ENCODE data around the gene NUP133.
"Not testable (repeated sequence)": the region's sequence is repeated elsewhere in the genome, so short reads cannot be mapped to it uniquely, and the experiment has no call there.

The NUP133 gene

DNA sequence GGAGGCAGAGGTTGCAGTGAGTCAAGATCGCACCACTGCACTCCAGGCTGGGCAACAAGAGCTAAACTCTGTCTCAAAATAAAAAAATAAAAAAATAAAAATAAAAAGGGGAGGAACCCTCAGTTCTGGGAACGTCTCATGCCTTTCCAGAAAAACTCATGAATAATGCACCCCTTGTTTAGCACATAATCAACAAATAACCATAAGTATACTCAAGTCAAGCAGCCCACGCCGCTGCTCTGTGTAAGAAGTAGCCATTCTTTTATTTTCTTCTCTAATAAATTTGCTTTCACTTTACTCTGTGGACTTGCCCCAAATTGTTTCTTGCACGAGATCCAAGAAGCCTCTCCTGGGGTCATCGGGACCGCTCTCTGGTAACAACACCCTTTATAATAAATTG is 59.8 kb downstream of the NUP133 start:
- no peak for DNase-seq

DNA sequence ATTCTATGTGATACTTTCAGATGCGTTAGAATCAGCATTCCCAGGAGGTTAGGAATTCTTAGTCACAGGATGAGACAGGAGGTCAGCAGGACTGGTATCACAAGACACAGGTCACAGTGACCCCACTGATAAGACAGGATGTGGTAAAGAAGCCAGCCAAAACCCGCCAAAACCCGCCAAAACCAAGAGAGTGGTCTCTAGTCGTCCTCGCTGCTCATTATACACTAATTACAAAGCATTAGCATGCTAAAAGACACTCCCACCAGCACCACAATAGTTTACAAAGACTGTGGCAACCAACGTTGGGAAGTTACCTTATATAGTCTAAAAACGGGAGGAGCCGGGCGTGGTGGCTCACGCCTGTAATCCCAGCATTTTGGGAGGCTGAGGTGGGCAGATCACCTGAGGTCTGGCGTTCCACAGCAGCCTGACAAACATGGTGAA is 60.3 kb downstream of the NUP133 start:
- DNase-seq: no peak

DNA sequence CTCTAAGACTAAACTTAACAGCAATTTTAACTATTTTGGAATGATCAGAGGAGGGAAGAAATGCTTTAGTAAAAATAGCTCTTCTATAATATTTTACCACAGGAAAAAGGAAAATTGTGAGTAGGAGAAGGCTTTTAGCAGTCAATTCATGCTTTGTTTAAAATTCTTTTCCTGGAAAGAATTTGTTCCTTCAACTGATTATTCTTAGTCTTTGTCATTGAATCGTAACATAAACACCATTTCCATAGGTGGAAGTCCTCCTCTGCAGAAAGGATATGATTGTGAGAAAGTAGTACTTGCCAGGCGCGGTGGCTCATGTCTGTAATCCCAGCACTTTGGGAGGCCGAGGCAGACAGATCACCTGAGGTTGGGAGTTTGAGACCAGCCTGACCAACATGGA is 62.3 kb downstream of the NUP133 start:
- no peak for DNase-seq

DNA sequence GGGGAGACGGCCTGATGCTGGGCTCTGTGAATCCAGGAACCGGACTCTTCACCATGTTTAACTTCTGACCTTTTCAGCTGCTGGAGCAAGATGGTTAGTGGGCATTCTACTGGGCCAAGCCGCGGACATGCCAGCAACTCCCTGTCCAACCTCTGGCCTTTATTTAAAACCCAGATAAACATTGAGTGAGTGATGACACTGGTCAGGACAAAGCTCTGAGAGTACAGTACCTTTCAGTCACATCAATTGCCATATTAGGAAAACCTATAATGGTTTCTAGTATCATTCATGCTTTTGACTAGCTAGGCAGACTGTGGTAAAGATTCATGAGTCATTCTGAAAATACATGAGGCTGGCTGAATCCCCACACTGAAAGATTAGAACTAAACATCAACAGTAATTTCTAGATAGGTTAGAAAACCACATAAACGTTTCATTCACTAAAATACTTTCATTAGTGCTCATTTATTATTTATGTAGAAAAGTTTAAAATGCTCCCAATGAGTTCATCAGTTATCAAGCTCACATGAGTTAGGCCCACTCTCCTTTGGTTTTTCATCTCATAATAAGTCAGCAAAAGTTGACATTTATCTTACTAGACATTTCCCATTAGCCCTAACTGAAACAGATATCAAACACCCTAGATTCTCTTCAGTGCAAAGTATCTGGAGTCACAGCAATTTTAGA is 67.1 kb downstream of the NUP133 start:
- DNase-seq: no peak

DNA sequence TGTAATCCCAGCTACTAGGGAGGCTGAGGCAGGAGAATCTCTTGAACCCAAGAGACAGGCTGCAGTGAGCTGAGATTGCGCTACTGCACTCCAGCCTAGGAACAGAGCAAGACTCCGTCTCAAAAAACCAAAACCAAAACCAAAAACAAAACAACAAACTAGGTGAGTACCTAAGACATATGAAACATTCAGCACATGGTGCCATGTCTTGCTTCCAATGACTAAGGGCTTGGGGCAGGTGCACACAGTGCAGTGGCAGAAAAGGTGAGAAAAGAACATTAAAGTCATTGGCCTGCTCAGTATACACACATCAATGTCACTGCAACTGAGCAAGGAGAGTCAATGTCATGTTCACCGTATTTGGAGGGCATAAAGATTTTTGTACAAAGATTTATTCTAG is 70.1 kb downstream of the NUP133 start:
- DNase-seq: no peak

DNA sequence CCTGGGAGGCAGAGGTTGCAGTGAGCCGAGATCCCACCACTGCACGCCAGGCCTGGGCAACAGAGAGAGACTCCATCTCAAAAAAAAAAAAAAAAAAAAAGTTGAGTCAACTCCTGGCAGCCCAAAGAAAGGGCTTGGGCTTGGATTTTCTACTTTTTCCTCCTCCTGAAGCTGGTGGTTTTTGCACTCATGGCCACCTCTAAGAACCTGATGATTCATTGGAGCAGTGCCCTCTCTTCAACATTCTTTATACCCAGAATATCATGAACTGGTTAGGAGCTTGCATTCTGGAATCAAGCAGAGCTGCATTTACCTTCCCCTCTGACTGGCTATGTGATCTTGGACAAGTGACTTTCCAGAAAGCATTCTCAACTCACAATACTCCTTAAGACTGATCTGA is 70.7 kb downstream of the NUP133 start:
- no peak for DNase-seq

DNA sequence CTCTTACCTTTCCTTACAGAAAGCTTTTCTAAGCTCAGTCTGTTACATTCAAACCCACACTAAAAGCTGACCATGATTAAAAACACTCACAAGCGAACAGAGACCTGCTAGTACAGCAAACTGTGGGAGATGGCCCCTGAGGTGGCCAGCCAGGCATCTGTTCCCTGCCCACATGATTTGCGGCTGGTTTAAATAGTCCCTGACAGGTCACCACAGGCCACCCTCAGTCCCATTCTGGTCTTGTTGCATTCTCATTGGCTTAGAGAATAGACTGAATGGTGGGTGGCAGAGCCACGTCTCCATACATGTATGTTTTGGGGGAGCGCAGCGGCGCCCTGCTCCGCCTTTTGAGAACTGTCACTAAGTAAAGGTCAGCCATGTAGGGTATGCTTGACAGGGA is 71.9 kb downstream of the NUP133 start:
- no peak for DNase-seq

DNA sequence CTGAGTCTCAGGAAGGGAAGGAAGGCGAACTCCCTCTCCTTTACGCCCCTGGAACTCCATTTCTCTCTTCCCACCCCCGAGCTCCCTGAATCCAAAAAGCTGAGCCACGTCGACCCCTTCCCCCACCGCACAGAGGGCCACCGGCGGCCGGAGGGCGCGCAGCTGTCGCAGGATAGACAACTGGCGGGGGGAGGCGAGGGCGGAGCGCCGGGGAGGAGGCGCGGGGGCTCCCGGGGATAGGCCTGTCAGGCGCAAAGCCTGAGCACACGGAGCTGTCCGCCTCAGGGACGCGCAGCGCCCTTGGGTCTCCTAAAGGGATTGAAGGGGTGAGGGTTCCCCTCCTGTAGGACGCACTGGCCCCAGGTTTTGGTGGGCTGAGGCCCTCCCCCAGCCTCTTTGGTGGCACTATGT is 73.5 kb downstream of the NUP133 start:
- DNase-seq: peak in 1 of 2 experiments; percentile 53

DNA sequence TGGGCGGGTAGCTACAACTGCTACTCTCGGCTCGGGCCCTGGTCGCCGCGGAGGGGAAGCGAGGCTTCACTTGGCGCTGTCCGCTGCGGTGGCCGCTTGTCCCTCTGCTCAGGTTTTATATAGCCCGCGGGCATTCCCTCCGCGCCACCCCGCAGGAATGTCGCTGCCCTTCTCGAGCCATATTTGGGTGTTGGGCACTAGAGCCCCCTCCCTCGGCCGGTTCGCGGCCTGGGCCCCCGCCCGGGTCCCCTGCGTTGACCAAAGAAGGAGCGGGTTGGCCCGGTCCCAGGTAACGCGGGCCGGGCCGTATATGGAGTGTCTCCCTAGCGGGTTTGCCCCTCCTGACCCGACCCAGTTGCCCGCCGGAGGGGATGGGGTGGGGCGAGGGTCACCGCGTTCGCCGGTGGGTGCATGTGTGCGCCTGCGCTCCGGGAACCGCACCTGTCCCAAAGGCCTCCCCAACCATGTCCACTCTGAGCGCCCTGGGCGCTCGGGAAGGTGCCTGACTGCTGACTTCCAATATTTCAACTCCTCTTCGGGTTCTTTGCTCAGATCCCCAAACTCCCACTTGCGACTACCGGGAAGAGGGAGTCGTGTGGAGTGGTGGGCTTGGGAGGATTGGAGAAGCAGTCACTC is 74.0 kb downstream of the NUP133 start, which contains the start of gene ACTA1:
TSS of gene ACTA1 (minus strand) at position 90 of the 636 bp plus-strand sequence. CDS start 979 bp downstream, outside the sequence.
- peak in 1 of 2 experiments; percentile 19 for DNase-seq

DNA sequence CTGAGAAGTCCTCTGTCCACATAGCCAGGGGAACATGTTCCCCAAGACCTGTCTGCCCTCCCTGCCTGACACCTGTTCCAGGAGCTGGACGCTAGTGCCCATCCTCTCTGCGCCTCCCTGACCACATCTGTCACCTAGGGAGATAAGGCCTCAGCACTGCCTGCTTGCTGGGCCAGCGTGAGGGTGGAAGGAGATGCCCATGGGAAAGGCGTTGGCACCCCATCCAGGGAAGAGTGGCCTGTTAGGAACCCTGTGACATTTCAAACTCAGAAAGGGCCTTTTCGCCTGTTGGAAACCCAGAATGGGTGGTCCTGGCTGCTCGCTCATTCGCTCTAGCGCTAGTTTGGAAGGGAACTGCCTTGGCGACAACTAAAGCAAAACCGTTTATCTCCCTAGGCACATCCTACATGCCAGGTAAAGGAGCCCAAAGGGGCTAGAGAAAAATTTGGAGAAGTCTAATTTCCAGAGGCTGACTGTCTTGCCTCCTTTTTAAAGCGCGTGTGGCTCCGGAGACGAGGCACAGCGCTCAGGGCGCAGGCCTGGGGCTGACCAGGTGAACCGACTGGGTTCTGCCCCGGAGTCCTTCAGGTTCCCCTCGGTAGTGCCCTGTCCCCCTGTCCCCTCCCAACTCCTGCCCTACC is 74.7 kb downstream of the NUP133 start:
- DNase-seq: no peak

DNA sequence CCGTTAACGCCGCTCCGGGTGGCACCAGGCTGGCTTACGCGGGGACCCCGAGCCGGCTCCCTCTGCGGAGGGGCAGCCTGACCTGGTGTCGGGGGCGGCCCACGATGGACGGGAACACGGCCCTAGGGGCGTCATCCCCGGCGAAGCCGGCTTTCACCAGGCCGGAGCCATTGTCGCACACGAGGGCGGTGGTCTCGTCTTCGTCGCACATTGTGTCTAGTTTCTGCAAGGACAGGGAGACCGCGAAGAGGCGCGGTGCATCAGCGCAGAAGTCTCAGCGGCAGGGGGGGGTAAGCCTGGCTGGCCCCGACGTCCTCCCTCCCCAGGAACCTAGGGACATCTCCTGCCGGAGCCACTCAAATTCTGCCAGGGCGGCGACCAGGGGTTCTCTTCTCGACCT is 75.2 kb downstream of the NUP133 start:
- no peak for DNase-seq

DNA sequence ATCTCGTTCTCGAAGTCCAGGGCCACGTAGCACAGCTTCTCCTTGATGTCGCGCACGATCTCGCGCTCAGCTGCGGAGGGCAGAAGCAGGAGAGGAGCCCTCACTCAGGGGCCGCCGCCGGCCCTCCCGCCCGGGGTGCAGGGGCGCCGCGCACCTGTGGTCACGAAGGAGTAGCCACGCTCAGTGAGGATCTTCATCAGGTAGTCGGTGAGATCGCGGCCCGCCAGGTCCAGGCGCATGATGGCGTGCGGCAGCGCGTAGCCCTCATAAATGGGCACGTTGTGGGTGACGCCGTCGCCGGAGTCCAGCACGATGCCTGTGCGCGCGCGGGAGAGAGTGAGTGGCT is 76.1 kb downstream of the NUP133 start:
- no peak for DNase-seq

DNA sequence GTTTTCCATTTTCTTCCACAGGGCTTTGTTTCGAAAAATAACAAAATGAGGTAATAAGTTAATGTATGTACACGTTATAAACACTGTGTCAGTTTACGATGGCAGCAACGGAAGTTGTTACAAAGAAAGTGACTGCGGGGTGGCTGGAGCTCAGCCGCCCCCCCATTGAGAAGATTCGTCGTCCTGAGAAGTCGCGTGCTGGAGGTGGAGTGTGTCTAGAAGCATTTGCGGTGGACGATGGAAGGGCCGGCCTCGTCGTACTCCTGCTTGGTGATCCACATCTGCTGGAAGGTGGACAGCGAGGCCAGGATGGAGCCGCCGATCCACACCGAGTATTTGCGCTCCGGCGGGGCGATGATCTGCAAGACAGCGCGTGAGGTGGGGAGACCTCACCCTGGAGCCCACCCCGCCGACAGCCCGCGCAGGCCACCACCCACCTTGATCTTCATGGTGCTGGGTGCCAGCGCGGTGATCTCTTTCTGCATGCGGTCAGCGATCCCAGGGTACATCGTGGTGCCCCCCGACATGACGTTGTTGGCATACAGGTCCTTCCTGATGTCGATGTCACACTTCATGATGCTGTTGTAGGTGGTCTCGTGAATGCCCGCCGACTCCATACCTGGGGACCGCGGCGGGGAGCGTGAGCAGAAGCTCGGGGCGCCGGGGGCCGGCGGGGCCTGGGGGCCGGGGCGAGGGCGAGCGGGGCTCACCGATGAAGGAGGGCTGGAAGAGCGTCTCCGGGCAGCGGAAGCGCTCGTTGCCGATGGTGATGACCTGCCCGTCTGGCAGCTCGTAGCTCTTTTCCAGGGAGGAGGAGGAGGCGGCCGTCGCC is 76.6 kb downstream of the NUP133 start:
- DNase-seq: no peak

DNA sequence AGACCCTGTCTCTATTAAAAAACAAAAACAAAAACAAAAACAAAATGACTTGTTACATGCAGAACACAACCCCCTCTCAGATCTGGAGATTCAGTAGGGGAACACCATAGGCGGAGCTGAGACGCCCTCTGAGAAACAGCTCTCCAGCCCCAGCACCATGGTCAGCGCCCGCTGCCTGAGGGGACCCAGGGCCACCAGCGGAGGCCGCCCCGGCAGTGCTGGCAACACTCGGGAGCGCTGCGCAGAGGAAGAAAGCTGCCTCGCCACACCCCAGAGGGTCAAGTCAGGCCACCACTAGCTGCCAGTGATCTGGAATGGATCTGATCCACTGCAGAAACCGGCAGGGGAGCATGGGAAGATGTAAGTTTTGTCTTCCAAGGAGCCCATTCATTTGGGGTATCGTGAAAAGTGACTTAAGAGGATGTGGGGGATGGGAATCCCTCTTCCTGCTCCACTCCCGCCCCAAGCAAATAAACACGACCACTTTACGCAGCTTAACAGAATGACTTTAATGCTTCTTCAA is 77.3 kb downstream of the NUP133 start:
- no peak for DNase-seq

DNA sequence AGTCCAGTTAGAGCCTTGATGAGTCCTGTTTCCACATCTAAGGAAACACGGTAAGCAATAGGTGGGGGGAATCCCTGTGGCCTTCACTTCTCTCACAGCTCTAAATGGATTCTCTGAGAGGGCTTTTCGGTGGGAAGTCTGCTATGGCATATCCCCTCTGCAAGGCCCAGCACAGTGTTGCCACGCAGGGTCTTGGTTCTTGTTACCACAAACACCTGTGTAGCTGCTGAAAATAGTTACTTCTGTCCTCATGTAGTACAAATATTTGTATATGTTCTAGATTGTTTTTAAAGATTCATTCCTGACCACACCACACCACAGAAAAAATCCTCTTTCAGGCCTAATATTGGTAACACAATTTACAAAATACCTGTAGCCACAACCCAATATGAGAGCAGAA is 79.9 kb downstream of the NUP133 start:
- no peak for DNase-seq

DNA sequence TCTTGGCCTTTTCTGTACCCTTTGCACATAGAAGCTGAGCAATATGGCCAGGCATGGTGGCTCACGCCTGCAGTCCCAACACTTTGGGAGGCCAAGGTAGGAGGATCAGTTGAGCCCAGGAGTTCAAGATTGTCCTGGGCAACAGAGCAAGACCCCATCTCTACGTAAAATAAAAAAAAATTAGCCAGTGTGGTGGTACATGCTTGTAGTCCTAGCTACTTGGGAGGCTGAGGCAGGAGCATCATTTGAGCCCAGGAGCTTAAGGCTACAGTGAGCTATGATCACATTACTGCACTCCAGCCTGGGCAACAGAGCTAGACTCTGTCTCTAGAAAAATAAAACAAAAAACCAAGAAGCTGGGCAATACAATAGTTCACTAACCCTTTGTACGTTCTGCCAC is 80.6 kb downstream of the NUP133 start:
- DNase-seq: no peak

DNA sequence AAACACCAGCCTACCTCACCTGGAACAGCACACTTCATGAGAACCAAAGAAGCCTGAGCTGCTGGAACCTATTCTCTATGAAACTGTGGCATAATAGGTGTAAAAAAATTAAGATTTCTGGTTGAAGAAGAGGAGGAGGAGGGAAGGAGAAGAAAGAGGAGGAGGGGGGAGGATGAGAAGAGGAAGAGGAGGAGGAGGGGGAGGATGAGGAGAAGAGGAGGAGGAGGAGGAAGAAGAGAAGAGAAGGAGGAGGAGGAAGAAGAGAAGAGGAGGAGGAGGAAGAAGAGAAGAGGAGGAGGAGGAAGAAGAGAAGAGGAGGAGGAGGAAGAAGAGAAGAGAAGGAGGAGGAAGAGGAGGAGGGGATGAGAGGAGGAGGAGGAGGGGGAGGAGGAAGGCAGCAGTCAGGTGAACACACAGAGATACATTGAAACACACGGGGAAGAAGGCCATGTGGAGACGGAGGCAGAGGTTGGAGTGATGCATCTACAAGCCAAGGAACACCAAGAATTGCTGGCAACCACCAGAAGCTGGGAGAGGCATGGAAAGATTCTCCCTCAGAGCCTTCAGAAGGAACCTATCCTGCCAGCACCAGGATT is 82.5 kb downstream of the NUP133 start:
- no peak for DNase-seq

DNA sequence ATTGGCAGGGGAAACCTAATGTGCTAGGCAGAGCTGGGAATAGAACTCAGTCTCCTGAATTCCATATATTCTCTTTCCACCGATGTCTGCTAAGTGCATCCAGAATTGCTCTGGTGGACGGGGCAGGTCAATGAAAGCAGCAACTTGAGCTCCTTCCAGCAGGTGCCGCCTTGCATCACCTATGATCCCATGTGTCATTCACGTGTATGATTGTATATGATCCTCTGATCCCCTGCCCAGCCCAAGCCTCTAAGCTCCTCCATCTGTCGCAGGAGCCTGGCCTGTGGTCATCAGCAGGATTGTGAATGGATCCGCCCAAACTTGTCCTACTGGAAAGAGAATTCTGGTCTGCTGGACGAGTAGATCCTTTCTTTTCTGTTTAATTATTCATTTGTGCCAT is 87.4 kb downstream of the NUP133 start:
- DNase-seq: peak in 1 of 2 experiments; percentile 44

DNA sequence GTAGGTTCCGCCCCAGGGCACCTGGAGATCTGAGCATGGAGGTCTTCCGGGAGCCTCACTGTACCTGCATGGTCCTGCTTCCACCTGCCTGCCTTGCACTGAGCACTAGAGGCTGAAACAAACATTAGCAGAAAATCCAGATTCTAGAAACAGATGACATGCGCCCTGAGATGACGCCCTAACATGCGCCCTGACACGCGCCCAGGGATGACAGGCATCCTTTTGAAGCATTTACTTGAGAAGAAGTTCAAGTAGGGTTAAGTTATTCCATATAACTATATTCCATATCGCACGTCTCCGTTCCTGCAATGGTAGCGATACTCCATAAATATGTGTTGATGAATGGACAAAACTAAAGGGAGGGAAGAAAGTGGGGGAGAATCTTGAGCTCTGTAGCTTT is 87.9 kb downstream of the NUP133 start:
- no peak for DNase-seq

DNA sequence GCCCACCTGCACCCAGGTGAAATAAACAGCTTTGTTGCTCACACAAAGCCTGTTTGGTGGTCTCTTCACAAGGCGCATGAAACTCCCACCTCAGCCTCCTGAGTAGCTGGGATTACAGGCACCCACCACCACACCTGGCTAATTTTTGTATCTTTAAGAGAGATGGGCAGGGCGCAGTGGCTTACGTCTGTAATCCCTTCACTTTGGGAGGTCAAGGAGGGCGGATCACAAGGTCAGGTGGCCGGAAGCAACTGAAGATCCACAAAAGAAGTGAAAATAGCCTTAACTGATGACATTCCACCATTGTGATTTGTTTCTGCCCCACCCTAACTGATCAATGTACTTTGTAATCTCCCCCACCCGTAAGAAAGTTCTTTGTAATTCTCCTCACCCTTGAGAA is 89.6 kb downstream of the NUP133 start:
- not testable (repeated sequence) for DNase-seq

DNA sequence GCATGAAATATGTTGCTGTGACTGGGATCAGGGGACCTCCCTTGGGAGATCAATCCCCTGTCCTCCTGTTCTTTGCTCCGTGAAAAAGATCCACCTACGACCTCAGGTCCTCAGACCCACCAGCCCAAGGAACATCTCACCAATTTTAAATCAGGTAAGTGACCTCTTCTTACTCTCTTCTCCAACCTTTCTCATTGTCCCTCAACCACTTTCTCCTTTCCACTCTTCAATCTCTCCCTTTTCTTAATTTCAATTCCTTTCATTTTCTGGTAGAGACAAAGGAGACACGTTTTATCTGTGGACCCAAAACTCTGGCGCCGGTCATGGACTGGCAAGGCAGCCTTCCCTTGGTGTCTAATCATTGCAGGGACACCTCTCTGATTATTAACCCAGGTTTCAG is 95.3 kb downstream of the NUP133 start:
- DNase-seq: not testable (repeated sequence)

DNA sequence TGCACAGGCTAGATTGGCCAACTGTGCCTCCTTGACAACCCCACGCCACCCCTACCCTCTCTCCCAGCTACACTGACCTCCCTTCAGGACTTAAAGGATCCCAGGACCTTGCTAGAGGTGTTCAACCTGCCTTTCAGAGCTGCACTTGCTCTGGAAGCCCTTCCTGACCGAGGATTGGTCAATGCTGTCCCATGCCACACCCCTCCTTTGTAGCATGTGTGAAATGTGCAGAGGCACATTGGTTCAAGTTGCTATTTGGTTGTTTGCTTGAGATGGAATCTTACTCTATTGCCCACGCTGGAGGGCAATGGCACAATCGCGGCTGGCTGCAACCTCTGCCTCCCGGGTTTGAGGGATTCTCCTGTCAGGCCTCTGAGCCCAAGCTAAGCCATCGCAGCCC is 96.1 kb downstream of the NUP133 start:
- no peak for DNase-seq
